CD4-positive, alpha-beta memory T cell (primary cell): Measurements from ENCODE around the gene TGM4. TPM values are rescaled to one million over a fixed set of nuclear protein-coding genes. Genes with fewer than 3 reads are reported as not detected.

Experiments used
- CTCF ChIA-PET: fragments of 350-600 bp; sonication (Branson Sonifier 250); formaldehyde crosslinking; loops from one replicate; lab custom pipeline; 2021; ENCODE audit warnings: inconsistent platforms; ENCODE audit not compliant: partially characterized antibody; lab: Charles Lee
- POLR2A ChIA-PET: fragments of 350-600 bp; sonication (Branson Sonifier 250); formaldehyde crosslinking; loops from one replicate; lab custom pipeline; 2021; ENCODE audit not compliant: partially characterized antibody; lab: Charles Lee
- DNase-seq, 5 donors: peaks; one replicate each; pipeline versions ENCODE4 v3.0.0 to v3.0.0-alpha.2; 2020 to 2022; ENCODE audit warnings: mixed read lengths in 1 of 5
- H3K27ac ChIP-seq: one replicate; pipeline ENCODE4 v1.7.0; 2013; ENCODE audit warnings: low read depth, low read length
- H3K27me3 ChIP-seq: 2 replicates; pipeline ENCODE4 v1.7.0; 2013; ENCODE audit warnings: mild to moderate bottlenecking, low read length, moderate library complexity; ENCODE audit not compliant: insufficient read depth
- H3K36me3 ChIP-seq: 2 replicates; pipeline ENCODE4 v1.7.0; 2013; ENCODE audit warnings: mild to moderate bottlenecking, low read length, moderate library complexity; ENCODE audit not compliant: insufficient read depth
- H3K4me1 ChIP-seq: 2 replicates; pipeline ENCODE4 v1.7.0; 2013; ENCODE audit warnings: mild to moderate bottlenecking, low read length, moderate library complexity; ENCODE audit not compliant: insufficient read depth
- H3K4me3 ChIP-seq, 2 donors: one replicate each; pipeline ENCODE4 v1.7.0; 2013; ENCODE audit warnings: low read length in 2 of 2, mild to moderate bottlenecking in 1 of 2
- H3K9me3 ChIP-seq, 2 donors: one replicate each; pipeline ENCODE4 v1.7.0; 2013; ENCODE audit warnings: low read length in 2 of 2, control low read depth in 1 of 2; ENCODE audit not compliant: control insufficient read depth in 1 of 2
- H3K27ac Mint-ChIP-seq, 7 donors: one replicate each; pipeline ENCODE4 v1.8.0; 2020 to 2021; ENCODE audit warnings: mixed read lengths in 7 of 7, mild to moderate bottlenecking in 6 of 7, inconsistent platforms in 3 of 7, moderate library complexity in 3 of 7
- H3K27me3 Mint-ChIP-seq, 2 donors: one replicate each; pipeline ENCODE4 v1.8.0; 2020 to 2021; ENCODE audit warnings: mixed read lengths in 2 of 2
- H3K36me3 Mint-ChIP-seq, 2 donors: one replicate each; pipeline ENCODE4 v1.8.0; 2020 to 2021; ENCODE audit warnings: mixed read lengths in 2 of 2, inconsistent platforms in 1 of 2, mild to moderate bottlenecking in 1 of 2
- H3K4me1 Mint-ChIP-seq, 4 donors: one replicate each; pipeline ENCODE4 v1.8.0; 2020 to 2021; ENCODE audit warnings: mixed read lengths in 4 of 4, mild to moderate bottlenecking in 1 of 4
- H3K4me3 Mint-ChIP-seq, 8 donors: one replicate each; pipeline ENCODE4 v1.8.0; 2020 to 2021; ENCODE audit warnings: mixed read lengths in 8 of 8, mild to moderate bottlenecking in 7 of 8, moderate library complexity in 6 of 8, inconsistent platforms in 3 of 8
- H3K9me3 Mint-ChIP-seq, 8 donors: one replicate each; pipeline ENCODE4 v1.8.0; 2020 to 2021; ENCODE audit warnings: mixed read lengths in 8 of 8, mild to moderate bottlenecking in 5 of 8, inconsistent platforms in 3 of 8, moderate library complexity in 1 of 8
- intact Hi-C: fragments of 100-400 bp; cut with micrococcal nuclease; formaldehyde crosslinking; loops from one replicate; pipeline ENCODE4 v1.15.1; 2023
- polyA plus RNA-seq, 2 donors: library from polyadenylated mRNA; unstranded; fragments of 300-500 nt; fragmentation: Illumina TruSeq; gene quantifications; one replicate each; pipeline ENCODE4 v1.2.3, GENCODE V29; 2021
- total RNA-seq, 2 experiments: library from RNA; stranded (reverse); gene quantifications; one replicate each; pipeline ENCODE4 v1.2.3, GENCODE V29; 2021

TGM4 gene
- total and polyA plus RNA-seq, 4 experiments from 2014 or later: not detected

GRCh38 chr3:44923632-44924456 is 49.4 kb downstream of the TGM4 start:
- Mint-ChIP-seq H3K36me3 (peaks cover 35 to 78% of the 10 kb centered on the region in 2 donors), H3K27ac (peak overlapping the region in 2 of 7 donors; percentile 29 to 51), H3K4me1 (no peaks in the 10 kb centered on the region), H3K9me3 (no peaks in the 10 kb centered on the region), H3K27me3 (no peaks in the 10 kb centered on the region), H3K4me3 (no peak overlapping the region)
- Histone ChIP-seq H3K9me3 (no peaks in the 10 kb centered on the region), H3K27ac (no peak overlapping the region), H3K4me3 (no peak overlapping the region), H3K4me1 (no peaks in the 10 kb centered on the region), H3K36me3 (peaks cover 22% of the 10 kb centered on the region), H3K27me3 (no peaks in the 10 kb centered on the region)
- ChIA-PET POLR2A (no interaction called here), CTCF (interaction anchor here (1.3 to 2.0 kb wide), 3 partner anchors 10 to 391 kb away, joined by 3 to 13 read pairs (median 5); no protein-coding TSS in a partner anchor)
- no peak for DNase-seq
- intact Hi-C loops: no loop called here

- Mint-ChIP-seq H3K4me3 (no peak overlapping the region), H3K4me1 (no peaks in the 10 kb centered on the region), H3K9me3 (no peaks in the 10 kb centered on the region), H3K27me3 (no peaks in the 10 kb centered on the region), H3K36me3 (peaks cover 40 to 77% of the 10 kb centered on the region in 2 donors), H3K27ac (peak overlapping the region in 2 of 7 donors; percentile 8 to 35)
- peaks cover 29% of the 10 kb centered on the region for H3K36me3 ChIP-seq
- ChIA-PET CTCF (interaction anchor here (1.3 to 2.0 kb wide), 3 partner anchors 10 to 392 kb away, joined by 3 to 13 read pairs (median 5); no protein-coding TSS in a partner anchor), POLR2A (no interaction called here)
- no peaks in the 10 kb centered on the region for H3K4me1 ChIP-seq
- no peaks in the 10 kb centered on the region for H3K27me3 ChIP-seq
- H3K27ac ChIP-seq: no peak overlapping the region
- intact Hi-C loops: no loop called here
- no peak overlapping the region for H3K4me3 ChIP-seq
- no peak for DNase-seq
- H3K9me3 ChIP-seq: no peaks in the 10 kb centered on the region
These were observed 50.2 kb downstream of the TGM4 start for GRCh38 chr3:44924457-44925084.

DNA sequence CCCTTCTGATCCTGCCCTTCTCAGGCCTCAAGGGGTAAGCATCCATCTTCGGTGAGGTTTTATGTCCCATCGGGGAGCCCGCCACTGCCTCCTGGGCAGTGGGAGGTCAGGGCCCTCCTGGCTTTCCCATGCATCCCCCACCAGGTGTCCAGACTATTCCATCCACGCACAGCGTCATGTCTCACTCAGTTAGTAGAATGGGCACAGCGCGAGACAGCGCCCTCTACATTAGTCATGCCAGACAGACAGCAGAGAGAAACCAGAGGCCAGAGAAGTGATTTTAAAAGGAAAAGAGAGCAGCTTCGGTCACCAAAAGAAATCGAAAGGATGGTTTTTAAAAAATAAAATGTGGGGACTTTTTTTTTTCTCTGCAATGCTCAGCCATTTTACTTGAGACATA is 51.8 kb downstream of the TGM4 start:
- H3K27ac ChIP-seq: no peak overlapping the region
- H3K4me3 Mint-ChIP-seq: no peak overlapping the region
- peak overlapping the region in 1 of 7 donors; percentile 88 for H3K27ac Mint-ChIP-seq
- CTCF ChIA-PET: no interaction called here
- no peaks in the 10 kb centered on the region for H3K9me3 Mint-ChIP-seq
- H3K36me3 ChIP-seq: peaks cover 35% of the 10 kb centered on the region
- H3K9me3 ChIP-seq: no peaks in the 10 kb centered on the region
- H3K27me3 Mint-ChIP-seq: no peaks in the 10 kb centered on the region
- POLR2A ChIA-PET: no interaction called here
- H3K4me1 Mint-ChIP-seq: no peaks in the 10 kb centered on the region
- no peak for DNase-seq
- peaks cover 35 to 79% of the 10 kb centered on the region in 2 donors for H3K36me3 Mint-ChIP-seq
- H3K27me3 ChIP-seq: no peaks in the 10 kb centered on the region
- intact Hi-C loops: no loop called here
- no peaks in the 10 kb centered on the region for H3K4me1 ChIP-seq
- H3K4me3 ChIP-seq: no peak overlapping the region

DNA sequence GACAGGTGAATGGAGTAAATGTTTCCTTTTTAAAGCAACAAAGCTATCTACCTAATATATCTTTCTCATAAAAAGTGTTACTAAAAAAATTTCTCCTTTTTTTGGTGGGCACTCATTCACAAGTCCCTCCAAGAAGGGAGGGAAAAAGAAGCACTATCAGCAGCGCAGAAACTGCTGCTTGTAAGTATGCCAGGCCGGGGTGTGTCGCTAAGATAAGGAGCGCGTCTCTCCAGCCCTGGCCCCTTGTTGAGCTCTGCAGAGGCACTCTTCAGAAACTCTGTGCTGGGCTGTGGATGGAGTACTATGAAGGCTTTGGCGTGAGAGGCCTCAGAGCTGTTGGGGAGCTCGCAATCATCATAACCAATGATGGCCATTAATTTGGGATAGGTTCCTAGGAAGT is 52.5 kb downstream of the TGM4 start:
- H3K36me3 ChIP-seq: peaks cover 35% of the 10 kb centered on the region
- Mint-ChIP-seq H3K4me3 (no peak overlapping the region), H3K4me1 (no peaks in the 10 kb centered on the region), H3K9me3 (no peaks in the 10 kb centered on the region), H3K36me3 (peaks cover 31 to 78% of the 10 kb centered on the region in 2 donors), H3K27ac (no peak overlapping the region), H3K27me3 (no peaks in the 10 kb centered on the region)
- no peaks in the 10 kb centered on the region for H3K9me3 ChIP-seq
- no peak overlapping the region for H3K4me3 ChIP-seq
- H3K27ac ChIP-seq: no peak overlapping the region
- DNase-seq: no peak
- ChIA-PET CTCF (interaction anchor here (1.2 to 1.9 kb wide), 2 partner anchors 12 to 14 kb away, joined by 4 to 8 read pairs; no protein-coding TSS in a partner anchor), POLR2A (no interaction called here)
- H3K27me3 ChIP-seq: no peaks in the 10 kb centered on the region
- intact Hi-C loops: no loop called here
- no peaks in the 10 kb centered on the region for H3K4me1 ChIP-seq

DNA sequence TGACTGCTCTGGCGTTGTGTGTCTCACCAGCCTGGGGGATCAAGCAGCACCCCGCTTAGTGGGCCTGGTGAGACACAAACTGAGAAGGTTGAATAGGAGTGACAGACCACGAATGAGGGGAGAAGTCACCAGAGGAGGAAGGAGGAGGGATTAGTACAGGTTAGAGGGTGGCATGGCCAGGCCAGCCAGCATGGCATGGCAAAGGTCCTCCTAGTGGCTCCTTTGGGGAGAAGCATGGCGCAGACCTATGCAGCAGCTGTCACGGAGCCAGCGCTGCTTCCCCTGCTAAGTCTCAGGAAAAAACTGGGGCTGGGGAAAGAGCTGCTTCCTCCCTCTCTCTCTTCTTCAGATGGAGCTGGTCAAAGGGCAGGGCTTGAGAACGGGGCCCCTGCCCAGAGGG is 53.0 kb downstream of the TGM4 start:
- Histone ChIP-seq H3K27me3 (no peaks in the 10 kb centered on the region), H3K27ac (no peak overlapping the region), H3K9me3 (no peaks in the 10 kb centered on the region), H3K36me3 (peaks cover 35% of the 10 kb centered on the region), H3K4me3 (no peak overlapping the region), H3K4me1 (no peaks in the 10 kb centered on the region)
- POLR2A ChIA-PET: no interaction called here
- Mint-ChIP-seq H3K9me3 (no peaks in the 10 kb centered on the region), H3K4me1 (no peaks in the 10 kb centered on the region), H3K27ac (peak overlapping the region in 1 of 7 donors; percentile 86), H3K27me3 (no peaks in the 10 kb centered on the region), H3K36me3 (peaks cover 28 to 78% of the 10 kb centered on the region in 2 donors), H3K4me3 (no peak overlapping the region)
- DNase-seq: no peak
- intact Hi-C loops: no loop called here
- CTCF ChIA-PET: interaction anchor here (1.2 to 1.9 kb wide), 2 partner anchors 12 to 14 kb away, joined by 4 to 8 read pairs; no protein-coding TSS in a partner anchor

- no peak overlapping the region for H3K27ac Mint-ChIP-seq
- peaks cover 48% of the 10 kb centered on the region for H3K36me3 ChIP-seq
- CTCF ChIA-PET: no interaction called here
These were observed 55.4 kb downstream of the TGM4 start for GRCh38 chr3:44929782-44930181.

GRCh38 chr3:44930911-44931310 is 56.5 kb downstream of the TGM4 start:
- Histone ChIP-seq H3K36me3 (peaks cover 48% of the 10 kb centered on the region), H3K27ac (no peak overlapping the region), H3K4me3 (no peak overlapping the region), H3K9me3 (no peaks in the 10 kb centered on the region), H3K27me3 (no peaks in the 10 kb centered on the region), H3K4me1 (no peaks in the 10 kb centered on the region)
- no peaks in the 10 kb centered on the region for H3K27me3 Mint-ChIP-seq
- intact Hi-C loops: no loop called here
- H3K9me3 Mint-ChIP-seq: no peaks in the 10 kb centered on the region
- DNase-seq: no peak
- H3K36me3 Mint-ChIP-seq: peaks cover 42 to 77% of the 10 kb centered on the region in 2 donors
- peaks cover 1 to 10% (median 4%) of the 10 kb centered on the region in 4 donors for H3K4me1 Mint-ChIP-seq
- ChIA-PET CTCF (interaction anchor here (1.5 kb wide), 1 partner anchor 18 kb away, joined by 3 read pairs; no protein-coding TSS in a partner anchor), POLR2A (no interaction called here)
- peak overlapping the region in 1 of 7 donors; percentile 7 for H3K27ac Mint-ChIP-seq
- H3K4me3 Mint-ChIP-seq: no peak overlapping the region

More at GRCh38 chr3:44929782-44930181, 55.4 kb downstream of the TGM4 start:
- H3K9me3 Mint-ChIP-seq: no peaks in the 10 kb centered on the region
- Histone ChIP-seq H3K4me3 (no peak overlapping the region), H3K27ac (no peak overlapping the region), H3K4me1 (no peaks in the 10 kb centered on the region), H3K9me3 (no peaks in the 10 kb centered on the region), H3K27me3 (no peaks in the 10 kb centered on the region)
- intact Hi-C loops: no loop called here
- peaks cover 43 to 79% of the 10 kb centered on the region in 2 donors for H3K36me3 Mint-ChIP-seq
- no peaks in the 10 kb centered on the region for H3K27me3 Mint-ChIP-seq
- H3K4me1 Mint-ChIP-seq: peaks cover 0 to 6% (median 0%) of the 10 kb centered on the region in 4 donors
- no peak overlapping the region for H3K4me3 Mint-ChIP-seq
- POLR2A ChIA-PET: no interaction called here
- DNase-seq: no peak
